HG03442 (cell line): ENCODE results near the gene OSBPL10.
"Not testable (repeated sequence)": the region's sequence is repeated elsewhere in the genome, so short reads cannot be mapped to it uniquely, and the experiment has no call there.

Experiments used
- ATAC-seq: cut with Tn5 transposase; IDR thresholded peaks from one replicate; pipeline ENCODE4 v1.9.1; 2021; ENCODE audit warnings: mild to moderate bottlenecking, moderate library complexity; ENCODE audit not compliant: unreplicated experiment

Gene OSBPL10, protein sequence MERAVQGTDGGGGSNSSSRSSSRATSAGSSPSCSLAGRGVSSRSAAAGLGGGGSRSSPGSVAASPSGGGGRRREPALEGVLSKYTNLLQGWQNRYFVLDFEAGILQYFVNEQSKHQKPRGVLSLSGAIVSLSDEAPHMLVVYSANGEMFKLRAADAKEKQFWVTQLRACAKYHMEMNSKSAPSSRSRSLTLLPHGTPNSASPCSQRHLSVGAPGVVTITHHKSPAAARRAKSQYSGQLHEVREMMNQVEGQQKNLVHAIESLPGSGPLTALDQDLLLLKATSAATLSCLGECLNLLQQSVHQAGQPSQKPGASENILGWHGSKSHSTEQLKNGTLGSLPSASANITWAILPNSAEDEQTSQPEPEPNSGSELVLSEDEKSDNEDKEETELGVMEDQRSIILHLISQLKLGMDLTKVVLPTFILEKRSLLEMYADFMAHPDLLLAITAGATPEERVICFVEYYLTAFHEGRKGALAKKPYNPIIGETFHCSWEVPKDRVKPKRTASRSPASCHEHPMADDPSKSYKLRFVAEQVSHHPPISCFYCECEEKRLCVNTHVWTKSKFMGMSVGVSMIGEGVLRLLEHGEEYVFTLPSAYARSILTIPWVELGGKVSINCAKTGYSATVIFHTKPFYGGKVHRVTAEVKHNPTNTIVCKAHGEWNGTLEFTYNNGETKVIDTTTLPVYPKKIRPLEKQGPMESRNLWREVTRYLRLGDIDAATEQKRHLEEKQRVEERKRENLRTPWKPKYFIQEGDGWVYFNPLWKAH

GRCh38 chr3:31981206-31982181, at the start of gene OSBPL10, which contains the start of gene ZNF860:
Gene OSBPL10, minus strand, starts transcription at chr3:31981262. Its CDS starts 83 bp downstream, at chr3:31981179.
Gene ZNF860, plus strand, starts transcription at chr3:31981750. Its CDS starts 7,330 bp downstream, at chr3:31989080.
- ATAC-seq = peak; percentile 8

GRCh38 chr3:32026593-32026992, 45.5 kb upstream of the OSBPL10 start:
- no peak for ATAC-seq

GRCh38 chr3:32022947-32023346, 41.9 kb upstream of the OSBPL10 start:
- no peak for ATAC-seq

DNA sequence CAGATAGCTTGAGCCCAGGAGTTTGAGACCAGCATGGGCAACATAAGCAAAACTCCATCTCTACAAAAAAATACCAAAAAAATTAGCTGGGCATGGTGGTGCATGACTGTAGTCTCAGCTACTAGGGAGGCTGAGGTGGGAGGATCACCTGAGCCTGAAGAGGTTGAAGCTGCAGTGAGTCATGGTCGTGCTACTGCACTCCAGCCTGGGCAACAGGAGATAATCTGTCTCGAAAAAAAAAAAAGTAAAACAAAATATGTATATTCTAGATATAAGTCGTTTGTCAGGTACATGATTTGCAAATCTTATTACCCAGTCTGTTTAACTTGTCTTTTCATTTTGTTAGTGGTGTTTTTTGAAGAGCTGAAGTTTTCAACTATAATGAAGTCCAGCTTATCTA, 40.7 kb upstream of the OSBPL10 start:
- ATAC-seq = no peak

DNA sequence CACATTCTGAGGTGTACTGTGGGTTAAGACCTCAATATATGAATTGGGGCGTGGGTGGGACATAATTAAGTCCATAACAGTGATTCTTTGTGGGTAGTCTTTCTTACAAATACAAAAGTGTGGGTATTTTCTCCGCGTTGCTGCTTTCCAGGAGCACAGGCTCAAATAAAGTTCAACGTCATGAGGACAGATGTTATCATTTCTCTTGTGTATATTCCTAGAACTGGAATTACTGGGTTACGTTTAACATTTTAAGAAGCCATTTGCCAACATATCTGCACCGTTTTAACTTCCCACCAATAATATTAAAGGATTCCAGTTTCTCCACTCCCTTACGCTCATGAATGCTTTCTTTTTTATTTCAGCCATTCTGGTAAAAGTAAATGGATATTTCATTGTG, 40.1 kb upstream of the OSBPL10 start:
- ATAC-seq = no peak

DNA sequence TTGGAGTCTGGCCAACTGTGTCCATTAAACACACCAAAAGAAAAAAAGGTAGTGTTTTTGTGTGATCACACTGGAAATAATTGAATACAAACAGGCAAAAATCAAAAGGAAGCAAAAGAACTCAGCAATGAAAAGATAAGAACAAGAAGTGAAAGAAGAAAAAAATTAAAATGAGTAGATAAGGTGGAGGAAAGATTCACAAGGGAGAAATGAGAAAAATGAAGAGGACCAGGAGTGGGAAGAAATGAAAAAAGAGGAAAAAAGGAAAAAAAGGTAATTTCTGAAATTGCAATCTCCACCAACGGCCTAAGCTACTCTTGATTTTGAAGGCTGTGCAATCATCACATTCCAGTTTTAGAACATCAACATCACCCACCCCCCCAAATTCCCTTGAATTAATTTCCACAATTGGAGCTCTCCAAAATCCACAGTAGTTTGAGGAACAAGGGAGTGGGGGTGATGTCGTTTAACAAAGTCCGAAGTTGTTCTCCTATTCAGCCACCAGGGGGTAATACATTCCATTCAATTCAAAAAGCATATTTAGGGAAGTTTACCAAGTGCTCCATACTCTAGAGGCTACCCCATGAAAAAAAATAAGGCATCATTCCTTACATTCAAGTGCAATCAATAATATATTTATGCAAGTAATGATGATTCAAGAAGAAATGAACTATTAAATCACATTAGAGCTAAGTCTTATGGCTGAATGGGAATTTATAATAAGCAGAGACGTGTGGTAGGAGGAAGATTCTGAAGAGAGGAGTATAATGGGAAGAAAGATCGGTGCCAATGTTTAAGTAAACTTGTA, 37.9 kb upstream of the OSBPL10 start:
- peak; percentile 53 for ATAC-seq

DNA sequence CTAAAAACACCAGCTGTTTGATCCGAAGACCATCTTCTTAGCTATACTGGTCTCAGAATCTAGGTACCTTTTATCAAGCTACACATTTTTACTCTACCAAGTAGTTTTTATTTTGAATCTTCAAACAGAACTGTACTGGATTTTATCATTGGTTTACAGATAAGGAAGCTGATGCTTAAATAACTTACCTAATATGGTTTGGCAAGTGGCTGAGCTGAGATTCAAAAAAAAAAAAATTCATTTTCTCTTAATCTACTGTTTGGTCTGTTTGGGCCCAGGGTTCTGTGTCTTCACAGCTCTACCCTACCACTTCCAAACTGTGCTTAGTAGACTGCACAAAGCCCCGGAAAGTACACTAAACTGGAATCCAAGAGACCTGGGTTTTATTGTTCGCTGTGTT, 36.2 kb upstream of the OSBPL10 start:
- no peak for ATAC-seq

GRCh38 chr3:32015638-32016037, 34.6 kb upstream of the OSBPL10 start:
- not testable (repeated sequence) for ATAC-seq

- ATAC-seq = not testable (repeated sequence)
Measured at GRCh38 chr3:32010699-32011098, 29.6 kb upstream of the OSBPL10 start.

DNA sequence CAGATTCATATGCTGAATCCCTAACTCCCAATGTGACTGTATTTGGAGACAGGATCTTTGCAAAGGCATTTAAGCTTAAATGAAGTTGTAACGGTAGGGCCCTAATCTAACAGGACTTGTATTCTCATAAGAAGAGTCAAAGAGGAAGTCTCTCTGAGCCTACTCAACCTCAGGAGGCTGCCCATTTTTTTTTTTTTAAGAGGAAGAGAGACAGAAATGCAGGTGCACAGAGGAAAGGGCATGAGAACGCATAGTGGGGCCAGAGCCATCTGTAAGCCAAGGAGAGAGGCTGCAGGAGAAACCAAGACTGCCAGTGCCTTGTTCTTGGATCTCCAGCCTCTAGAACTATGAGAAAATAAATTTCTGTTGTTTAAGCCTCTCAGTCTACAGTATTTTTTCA, 28.9 kb upstream of the OSBPL10 start:
- no peak for ATAC-seq

- no peak for ATAC-seq
Measured at GRCh38 chr3:32009101-32009500, 28.0 kb upstream of the OSBPL10 start.

- ATAC-seq = no peak
Measured at GRCh38 chr3:32004113-32004765, 23.2 kb upstream of the OSBPL10 start.

DNA sequence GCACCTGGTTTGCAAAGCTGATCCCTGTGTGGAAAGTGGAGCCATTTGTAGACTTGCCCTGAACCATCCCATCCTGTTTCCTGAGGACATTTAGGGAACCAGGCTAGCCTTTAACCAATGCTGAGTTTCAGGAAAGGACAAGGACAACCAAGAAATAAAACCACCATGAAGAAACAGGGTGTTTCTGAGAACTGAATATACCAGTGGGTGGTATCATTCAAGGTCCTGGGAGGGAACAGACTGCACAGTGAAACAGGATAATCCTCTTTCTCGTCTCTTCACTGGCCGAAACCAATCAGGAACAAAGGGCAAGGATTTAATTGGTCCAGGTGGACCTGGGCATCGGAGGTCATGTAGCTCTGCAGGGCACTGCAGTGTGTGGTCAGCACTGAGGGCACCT, 22.3 kb upstream of the OSBPL10 start:
- no peak for ATAC-seq

DNA sequence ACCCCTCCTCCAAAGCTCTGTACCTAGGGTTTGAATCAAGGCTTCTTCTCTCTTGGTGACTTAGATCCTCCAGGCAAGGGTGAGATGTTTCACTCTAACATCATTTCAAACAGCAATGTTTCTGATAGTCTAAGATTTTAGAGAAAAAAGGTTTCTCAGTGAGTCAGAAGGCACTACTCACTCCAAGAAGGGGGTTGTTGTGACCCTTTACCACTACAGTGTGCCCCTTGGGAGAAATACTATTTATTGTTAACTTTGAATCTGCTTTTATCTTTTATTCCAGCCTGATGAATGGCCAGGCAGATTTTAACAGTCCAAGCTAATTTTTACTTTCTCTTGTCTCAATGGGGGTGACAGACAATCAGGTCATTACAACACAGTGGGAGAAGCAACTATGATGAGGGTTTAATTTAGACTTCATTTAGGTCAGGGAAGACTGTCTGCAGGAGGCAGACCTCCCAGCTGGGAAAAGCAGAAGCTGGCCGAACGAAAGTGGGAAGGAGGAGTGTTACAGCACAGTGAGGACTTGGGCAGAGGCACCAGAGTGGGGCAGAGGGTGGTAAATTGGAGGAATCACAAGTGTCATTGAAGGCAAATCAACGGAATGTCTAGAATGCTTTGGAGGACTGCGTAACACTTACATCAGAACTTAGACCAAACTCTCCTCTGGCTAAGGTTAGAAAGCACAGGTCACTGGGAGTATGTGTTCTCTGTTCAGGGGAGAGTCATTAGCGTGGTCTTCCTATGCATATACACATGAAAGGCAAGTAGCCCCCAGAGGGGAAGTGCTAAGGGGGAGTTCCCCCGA, 21.7 kb upstream of the OSBPL10 start:
- ATAC-seq = no peak

- ATAC-seq = no peak
Measured at GRCh38 chr3:32000877-32001276, 19.8 kb upstream of the OSBPL10 start.

GRCh38 chr3:31999907-32000439, 18.9 kb upstream of the OSBPL10 start:
- peak; percentile 76 for ATAC-seq

GRCh38 chr3:31997500-31997899, 16.4 kb upstream of the OSBPL10 start:
- no peak for ATAC-seq

DNA sequence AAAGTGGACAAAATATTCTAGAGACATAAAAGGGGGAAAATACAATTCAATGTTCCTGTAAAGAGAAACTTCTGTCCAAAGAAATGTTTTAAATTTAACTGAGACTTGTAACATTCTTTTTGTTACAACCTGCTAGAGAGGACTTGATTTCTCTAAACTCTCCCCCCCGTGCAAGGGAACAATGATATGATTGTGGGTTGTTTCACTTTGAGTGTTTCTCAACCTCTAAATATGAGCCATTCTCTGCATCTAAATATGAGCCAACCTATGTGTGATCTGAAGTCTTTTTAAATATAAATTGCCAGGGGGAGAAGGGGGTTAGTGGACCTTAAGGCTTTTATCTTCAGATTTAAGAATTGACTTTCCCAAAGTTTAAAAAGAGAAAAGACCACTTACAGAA, 15.1 kb upstream of the OSBPL10 start:
- peak; percentile 84 for ATAC-seq
